Activated T-helper 2 cell treated with anti-CD3 and anti-CD28 coated beads, Interferon-gamma antibody, Interleukin-2, Interleukin-4, amounts not matched to agents 10 μg/mL and 5 μg/mL and 100 μg/mL, durations not matched to agents 14 hours and 24 hours and 36 hours (primary cell): Measurements from ENCODE around the gene RAB11FIP4. TPM values are rescaled to one million over a fixed set of nuclear protein-coding genes. Genes with fewer than 3 reads are reported as not detected.
A peak's percentile ranks its signal among the peaks of the same experiment; 100 is the strongest.

Experiments used
- DNase-seq: peaks from one replicate; pipeline ENCODE4 v3.0.0; 2021; ENCODE audit warnings: low spot score
- H3K27ac Mint-ChIP-seq: one replicate; pipeline ENCODE4 v1.8.0; 2021; ENCODE audit warnings: mixed read lengths
- H3K27me3 Mint-ChIP-seq: one replicate; pipeline ENCODE4 v1.8.0; 2021; ENCODE audit warnings: low read depth, mixed read lengths
- H3K36me3 Mint-ChIP-seq: one replicate; pipeline ENCODE4 v1.8.0; 2021; ENCODE audit warnings: low read depth, mixed read lengths
- H3K4me1 Mint-ChIP-seq: one replicate; pipeline ENCODE4 v1.8.0; 2021; ENCODE audit warnings: low read depth, mixed read lengths
- H3K4me3 Mint-ChIP-seq: one replicate; pipeline ENCODE4 v1.8.0; 2021; ENCODE audit warnings: low read depth, mild to moderate bottlenecking, moderate library complexity, mixed read lengths
- H3K9me3 Mint-ChIP-seq: one replicate; pipeline ENCODE4 v1.8.0; 2021; ENCODE audit warnings: mixed read lengths
- intact Hi-C: fragments of 100-400 bp; cut with micrococcal nuclease; formaldehyde crosslinking; loops from one replicate; pipeline ENCODE4 v1.15.1; 2023
- total RNA-seq: library from RNA; stranded (reverse); gene quantifications from 2 replicates; pipeline ENCODE4 v1.2.3, GENCODE V29; 2022

The RAB11FIP4 gene
- total RNA-seq, 1 donor from 2014 or later, result 26.2 TPM

DNA sequence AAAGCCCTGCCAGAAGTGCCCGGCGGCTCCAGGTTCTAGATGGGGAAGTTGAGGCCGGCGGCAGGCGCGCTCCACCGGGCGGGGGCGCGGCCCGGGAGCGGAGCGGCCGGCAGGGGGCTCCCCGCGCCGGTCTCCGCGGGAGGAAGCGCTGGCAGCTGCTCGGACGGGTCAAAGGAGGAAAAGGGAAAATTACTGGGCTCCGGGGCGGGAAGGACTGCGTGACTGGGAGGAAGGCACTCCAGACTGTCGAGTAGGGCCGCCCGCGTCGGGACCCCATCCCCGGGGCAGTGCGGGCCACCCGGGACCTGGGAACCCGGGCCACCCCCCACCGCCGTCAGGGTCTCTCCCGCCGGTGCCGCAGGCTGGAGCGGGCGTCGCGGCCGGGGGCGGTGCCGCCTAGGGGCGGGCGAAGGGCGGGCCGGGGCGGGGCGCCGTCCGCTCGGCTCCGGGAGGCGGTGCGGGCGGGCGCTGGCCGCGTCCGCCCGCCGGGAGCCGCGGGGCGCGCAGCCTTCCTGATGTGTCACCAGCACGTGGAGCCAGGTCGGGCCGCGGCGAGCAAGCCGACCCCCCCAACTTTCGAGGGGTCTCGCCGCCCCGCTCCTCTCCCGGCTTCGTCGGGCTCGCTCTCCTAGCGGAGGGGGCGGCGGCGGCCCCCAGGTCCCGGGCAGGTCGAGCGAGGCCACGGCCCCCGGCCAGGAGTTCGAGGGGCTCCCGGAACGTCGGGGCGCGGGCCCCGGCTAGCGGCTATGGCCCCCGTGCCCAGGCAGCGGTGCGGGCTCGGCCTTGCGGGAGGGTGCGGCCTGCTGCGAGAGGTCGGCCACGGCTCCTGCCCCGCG, 167.5 kb downstream of the RAB11FIP4 start:
- Mint-ChIP-seq H3K36me3 (no peaks in the 10 kb centered on the region), H3K27me3 (peaks cover 19% of the 10 kb centered on the region), H3K4me3 (peak overlapping the region; percentile 70), H3K9me3 (no peaks in the 10 kb centered on the region), H3K27ac (no peak overlapping the region), H3K4me1 (peaks cover 13% of the 10 kb centered on the region)
- DNase-seq, result peak; percentile 41
- intact Hi-C loops, result loop anchor here (5.0 to 10.0 kb wide), 2 partner anchors 126 to 283 kb away; no protein-coding TSS in a partner anchor

- intact Hi-C loops, result loop anchor here (5.0 to 10.0 kb wide), 2 partner anchors 125 to 282 kb away; no protein-coding TSS in a partner anchor
- Mint-ChIP-seq H3K27ac (no peak overlapping the region), H3K4me1 (peaks cover 13% of the 10 kb centered on the region), H3K27me3 (peaks cover 15% of the 10 kb centered on the region), H3K4me3 (peak overlapping the region; percentile 24), H3K9me3 (no peaks in the 10 kb centered on the region), H3K36me3 (no peaks in the 10 kb centered on the region)
- no peak for DNase-seq
These were observed 168.4 kb downstream of the RAB11FIP4 start for GRCh38 chr17:31559584-31560501.

DNA sequence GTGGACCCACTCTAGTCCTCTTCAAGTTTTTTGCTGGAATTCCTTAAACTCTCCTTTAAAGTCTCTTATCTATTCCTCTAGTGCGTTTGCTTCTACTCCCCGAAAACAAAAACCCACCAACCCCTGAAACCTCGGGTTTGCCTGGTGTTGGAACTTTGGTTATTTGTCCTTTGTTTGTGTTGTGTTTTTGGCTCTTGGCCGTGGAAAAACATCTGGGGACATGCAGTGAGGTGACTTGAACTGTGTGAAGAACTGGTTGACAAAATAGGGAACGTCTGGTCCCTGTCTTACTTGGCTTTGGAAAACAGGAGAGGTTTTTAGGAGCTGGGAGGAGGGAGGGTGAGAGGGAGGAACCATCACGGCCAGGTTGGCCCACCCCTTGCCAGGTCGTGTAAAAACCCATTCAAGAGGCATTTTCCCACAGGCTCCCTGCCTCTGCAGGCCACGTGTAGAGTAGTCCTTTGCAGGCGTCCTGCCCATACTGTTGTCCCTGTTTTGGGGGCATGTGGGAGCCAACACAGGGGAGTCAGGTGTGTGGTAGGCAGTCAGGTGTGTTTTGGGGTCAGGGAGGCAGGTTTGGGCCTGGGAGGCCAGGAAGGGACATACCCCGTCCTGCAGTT, 169.3 kb downstream of the RAB11FIP4 start:
- Mint-ChIP-seq H3K36me3 (no peaks in the 10 kb centered on the region), H3K4me1 (peaks cover 9% of the 10 kb centered on the region), H3K27ac (no peak overlapping the region), H3K4me3 (peak overlapping the region; percentile 24), H3K9me3 (no peaks in the 10 kb centered on the region), H3K27me3 (peaks cover 15% of the 10 kb centered on the region)
- DNase-seq, result no peak
- intact Hi-C loops, result no loop called here

DNA sequence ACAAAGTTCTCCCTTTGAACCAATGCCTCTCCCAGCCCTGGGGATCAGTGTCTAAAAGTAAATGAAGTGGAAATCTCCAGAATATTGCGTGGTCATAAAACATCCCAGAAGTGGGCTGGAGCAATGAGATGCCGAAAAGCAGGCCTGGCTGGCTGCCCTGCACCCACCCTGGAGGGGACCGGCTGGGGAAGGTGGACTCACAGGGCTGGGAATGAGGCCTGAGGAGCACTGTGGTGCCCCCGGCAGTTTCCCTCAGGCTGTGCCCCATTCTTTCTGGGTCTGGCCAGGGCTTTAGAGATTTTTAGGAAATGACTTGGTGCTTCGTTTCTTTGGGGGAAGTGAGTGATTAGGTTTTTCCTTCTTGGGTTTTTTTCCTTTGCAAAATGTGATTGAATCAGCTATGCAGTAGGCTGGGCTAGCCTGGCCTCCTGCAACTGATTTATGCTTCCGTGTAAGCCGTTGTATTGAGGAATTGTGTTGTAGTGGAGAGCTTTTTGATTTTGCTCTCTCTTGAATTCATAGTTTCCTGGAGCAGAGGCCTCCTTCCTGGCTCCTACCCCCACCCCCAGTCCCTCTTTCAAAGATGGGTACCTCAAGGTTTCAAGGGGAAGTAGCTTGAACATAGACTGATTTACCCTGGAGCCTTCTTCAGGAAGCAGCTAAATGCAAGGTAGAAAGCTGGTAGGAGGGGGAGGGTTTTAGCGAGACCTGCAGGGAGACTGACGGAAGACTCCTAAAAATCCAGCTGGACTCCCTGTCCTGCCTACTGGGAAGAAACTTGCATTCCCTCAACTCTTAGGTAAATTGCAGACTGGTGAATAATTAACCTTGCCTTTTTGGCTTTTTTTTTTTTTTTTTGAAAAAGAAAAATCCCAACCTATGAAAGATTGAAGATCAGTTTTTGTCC, 170.2 kb downstream of the RAB11FIP4 start:
- Mint-ChIP-seq H3K4me3 (peak overlapping the region; percentile 24), H3K27ac (no peak overlapping the region), H3K27me3 (peaks cover 15% of the 10 kb centered on the region), H3K36me3 (no peaks in the 10 kb centered on the region), H3K9me3 (no peaks in the 10 kb centered on the region), H3K4me1 (peaks cover 9% of the 10 kb centered on the region)
- no peak for DNase-seq
- intact Hi-C loops, result no loop called here

DNA sequence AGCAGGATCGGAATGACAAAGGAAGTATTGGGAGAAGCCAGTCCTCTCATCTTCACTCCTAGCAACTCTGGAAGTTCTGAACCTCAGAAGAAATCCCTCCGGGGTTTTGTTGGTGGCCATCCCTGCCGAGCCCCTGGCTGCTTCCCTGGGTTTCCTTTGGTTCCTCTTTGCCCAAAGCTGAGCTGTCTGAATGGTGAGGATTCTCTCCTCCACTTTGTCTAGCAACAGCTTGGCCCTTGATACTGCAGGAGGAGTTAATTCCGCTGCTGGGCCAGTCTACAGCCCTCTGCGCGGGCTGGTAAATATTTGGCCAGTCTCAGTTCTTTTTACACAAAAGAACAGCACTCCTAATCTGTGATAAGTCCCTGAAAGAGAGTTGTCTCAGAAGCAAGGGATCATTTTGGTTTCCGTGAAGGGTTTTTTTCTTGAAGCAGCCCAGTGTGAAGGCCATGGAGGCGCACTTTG, 170.9 kb downstream of the RAB11FIP4 start:
- Mint-ChIP-seq H3K36me3 (no peaks in the 10 kb centered on the region), H3K9me3 (no peaks in the 10 kb centered on the region), H3K27me3 (peaks cover 15% of the 10 kb centered on the region), H3K4me1 (peaks cover 9% of the 10 kb centered on the region), H3K4me3 (no peak overlapping the region), H3K27ac (no peak overlapping the region)
- no peak for DNase-seq
- intact Hi-C loops, result no loop called here

GRCh38 chr17:31564291-31564690, 172.8 kb downstream of the RAB11FIP4 start:
- H3K36me3 Mint-ChIP-seq, result no peaks in the 10 kb centered on the region

DNA sequence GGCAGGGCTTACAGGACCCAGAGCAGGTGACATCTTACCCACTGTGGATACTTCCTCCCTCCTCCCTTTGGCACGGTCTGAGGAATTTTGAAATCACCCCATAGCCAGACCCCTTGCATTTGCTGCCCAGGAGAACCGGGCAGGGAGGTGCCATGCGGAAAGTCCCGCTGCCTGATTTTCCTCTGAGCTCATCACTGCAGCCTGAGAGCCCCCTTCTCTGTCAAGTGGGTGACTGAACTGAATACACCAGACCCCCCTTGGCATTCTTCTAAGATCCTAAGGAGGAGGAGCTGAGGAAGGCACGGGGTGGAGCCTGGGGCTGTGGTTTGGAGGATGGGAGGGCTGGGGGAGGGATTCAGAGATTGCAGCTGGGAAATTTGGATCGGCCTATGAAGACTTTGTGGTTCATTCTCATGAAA, 173.4 kb downstream of the RAB11FIP4 start:
- H3K9me3 Mint-ChIP-seq, result no peaks in the 10 kb centered on the region
- no peaks in the 10 kb centered on the region for H3K36me3 Mint-ChIP-seq
- intact Hi-C loops, result no loop called here
- H3K4me3 Mint-ChIP-seq, result no peak overlapping the region
- DNase-seq, result no peak
- peaks cover 15% of the 10 kb centered on the region for H3K27me3 Mint-ChIP-seq
- H3K27ac Mint-ChIP-seq, result no peak overlapping the region
- peaks cover 9% of the 10 kb centered on the region for H3K4me1 Mint-ChIP-seq

More at GRCh38 chr17:31564291-31564690, 172.8 kb downstream of the RAB11FIP4 start:
- no peak for DNase-seq
- no peak overlapping the region for H3K4me3 Mint-ChIP-seq
- intact Hi-C loops, result no loop called here
- H3K27ac Mint-ChIP-seq, result no peak overlapping the region
- H3K27me3 Mint-ChIP-seq, result peaks cover 15% of the 10 kb centered on the region
- peaks cover 9% of the 10 kb centered on the region for H3K4me1 Mint-ChIP-seq
- H3K9me3 Mint-ChIP-seq, result no peaks in the 10 kb centered on the region

GRCh38 chr17:31565652-31566051, 174.2 kb downstream of the RAB11FIP4 start:
- Mint-ChIP-seq H3K4me1 (peaks cover 9% of the 10 kb centered on the region), H3K9me3 (no peaks in the 10 kb centered on the region), H3K27me3 (peaks cover 10% of the 10 kb centered on the region), H3K36me3 (no peaks in the 10 kb centered on the region), H3K27ac (no peak overlapping the region), H3K4me3 (no peak overlapping the region)
- intact Hi-C loops, result no loop called here
- no peak for DNase-seq

GRCh38 chr17:31566247-31566991, 174.9 kb downstream of the RAB11FIP4 start:
- peaks cover 5% of the 10 kb centered on the region for H3K4me1 Mint-ChIP-seq
- no peaks in the 10 kb centered on the region for H3K9me3 Mint-ChIP-seq

DNA sequence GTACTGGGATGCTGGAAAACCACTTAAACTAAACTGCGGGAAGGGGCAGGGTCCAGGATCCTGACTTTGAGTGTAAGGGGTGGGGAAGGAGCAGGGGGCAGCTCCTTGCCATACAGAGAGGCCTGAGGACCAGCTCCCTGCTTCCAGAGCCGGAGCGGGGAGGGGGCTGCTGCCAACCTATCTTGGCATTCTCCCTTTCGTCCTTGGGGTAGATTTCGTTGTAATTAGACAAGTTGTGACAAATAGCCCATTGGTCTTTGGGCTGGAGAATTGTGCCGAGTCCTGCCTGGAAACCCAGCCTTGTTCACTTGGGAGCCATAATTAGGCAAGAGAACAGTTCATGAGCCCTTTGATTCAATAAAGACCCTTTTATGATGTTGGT, 175.5 kb downstream of the RAB11FIP4 start:
- intact Hi-C loops, result no loop called here
- Mint-ChIP-seq H3K36me3 (no peaks in the 10 kb centered on the region), H3K27me3 (no peaks in the 10 kb centered on the region), H3K4me1 (no peaks in the 10 kb centered on the region), H3K27ac (no peak overlapping the region), H3K4me3 (no peak overlapping the region), H3K9me3 (no peaks in the 10 kb centered on the region)
- no peak for DNase-seq

More at GRCh38 chr17:31566247-31566991, 174.9 kb downstream of the RAB11FIP4 start:
- intact Hi-C loops, result no loop called here
- peaks cover 5% of the 10 kb centered on the region for H3K27me3 Mint-ChIP-seq
- no peak overlapping the region for H3K27ac Mint-ChIP-seq
- H3K4me3 Mint-ChIP-seq, result no peak overlapping the region
- H3K36me3 Mint-ChIP-seq, result no peaks in the 10 kb centered on the region
- no peak for DNase-seq

DNA sequence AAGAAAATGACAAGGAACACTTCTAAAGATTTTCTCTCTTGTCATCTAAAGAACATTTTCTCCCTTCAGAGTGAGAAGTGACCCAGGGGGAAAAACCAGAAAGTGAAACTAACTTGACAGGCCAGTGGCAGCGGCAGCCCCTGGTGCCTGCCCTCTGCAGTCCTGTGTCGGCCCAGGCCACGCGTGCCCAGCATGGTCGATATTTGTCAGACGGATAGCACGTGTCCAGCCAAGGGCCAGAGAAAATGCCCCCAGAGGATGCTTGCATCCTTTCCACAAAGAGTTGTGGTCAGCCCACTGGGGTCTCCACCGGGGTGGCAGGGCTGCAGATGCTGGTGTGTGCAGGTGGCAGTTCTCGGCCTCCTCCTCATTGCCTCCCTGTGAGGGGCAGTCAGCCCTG, 176.6 kb downstream of the RAB11FIP4 start:
- H3K27ac Mint-ChIP-seq, result no peak overlapping the region
- H3K9me3 Mint-ChIP-seq, result no peaks in the 10 kb centered on the region
- H3K36me3 Mint-ChIP-seq, result no peaks in the 10 kb centered on the region
- intact Hi-C loops, result no loop called here
- no peaks in the 10 kb centered on the region for H3K4me1 Mint-ChIP-seq
- H3K27me3 Mint-ChIP-seq, result no peaks in the 10 kb centered on the region
- no peak for DNase-seq
- H3K4me3 Mint-ChIP-seq, result no peak overlapping the region
